Neural progenitor cell (in vitro differentiated cells): ENCODE data around the gene ADK.
"Not testable (repeated sequence)": the region's sequence is repeated elsewhere in the genome, so short reads cannot be mapped to it uniquely, and the experiment has no call there.

Source experiments
- EZH2phosphoT487 ChIP-seq: fragments of 200-600 bp; sonication (generic); IDR thresholded peaks from 2 replicates; pipeline ENCODE4 v1.6.1; 2017; ENCODE audit warnings: antibody characterized with exemption
- TF ChIP-seq, protein P1 (sequence below): fragments of 200-600 bp; sonication (generic); IDR thresholded peaks from 2 replicates; pipeline ENCODE4 v1.5.1; 2017; ENCODE audit warnings: antibody characterized with exemption, mild to moderate bottlenecking

DNA sequence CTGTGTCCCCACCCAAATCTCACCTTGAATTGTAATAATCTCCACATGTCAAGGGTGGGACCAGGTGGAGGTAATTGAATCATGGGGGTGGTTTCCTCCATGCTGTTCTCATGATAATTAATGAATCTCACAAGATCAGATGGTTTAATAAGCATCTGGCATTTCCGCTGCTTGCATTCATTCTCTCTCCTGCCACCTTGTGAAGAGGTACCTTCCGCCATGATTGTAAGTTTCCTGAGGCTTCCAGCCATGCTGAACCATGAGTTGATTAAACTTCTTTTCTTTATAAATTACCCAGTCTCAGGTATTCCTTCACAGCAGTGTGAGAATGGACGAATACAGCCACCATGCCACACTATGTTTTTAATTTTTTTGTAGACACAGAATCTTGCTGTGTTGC is 345.3 kb downstream of the ADK start:
- TF ChIP-seq, protein P1, sequence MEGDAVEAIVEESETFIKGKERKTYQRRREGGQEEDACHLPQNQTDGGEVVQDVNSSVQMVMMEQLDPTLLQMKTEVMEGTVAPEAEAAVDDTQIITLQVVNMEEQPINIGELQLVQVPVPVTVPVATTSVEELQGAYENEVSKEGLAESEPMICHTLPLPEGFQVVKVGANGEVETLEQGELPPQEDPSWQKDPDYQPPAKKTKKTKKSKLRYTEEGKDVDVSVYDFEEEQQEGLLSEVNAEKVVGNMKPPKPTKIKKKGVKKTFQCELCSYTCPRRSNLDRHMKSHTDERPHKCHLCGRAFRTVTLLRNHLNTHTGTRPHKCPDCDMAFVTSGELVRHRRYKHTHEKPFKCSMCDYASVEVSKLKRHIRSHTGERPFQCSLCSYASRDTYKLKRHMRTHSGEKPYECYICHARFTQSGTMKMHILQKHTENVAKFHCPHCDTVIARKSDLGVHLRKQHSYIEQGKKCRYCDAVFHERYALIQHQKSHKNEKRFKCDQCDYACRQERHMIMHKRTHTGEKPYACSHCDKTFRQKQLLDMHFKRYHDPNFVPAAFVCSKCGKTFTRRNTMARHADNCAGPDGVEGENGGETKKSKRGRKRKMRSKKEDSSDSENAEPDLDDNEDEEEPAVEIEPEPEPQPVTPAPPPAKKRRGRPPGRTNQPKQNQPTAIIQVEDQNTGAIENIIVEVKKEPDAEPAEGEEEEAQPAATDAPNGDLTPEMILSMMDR, result not testable (repeated sequence)
- not testable (repeated sequence) for TF ChIP-seq EZH2phosphoT487
